HEK293 (cell line): ENCODE measurements around the gene BLOC1S3.

Source experiments
- YY1 ChIP-seq: fragments of 450-650 bp; formaldehyde crosslinking; IDR thresholded peaks from 2 replicates; pipeline ENCODE4 v1.5.1; 2018; ENCODE audit warnings: missing biosample characterization, missing genetic modification characterization
- ZNF416 ChIP-seq: fragments of 450-650 bp; formaldehyde crosslinking; IDR thresholded peaks from 2 replicates; pipeline ENCODE4 v1.5.1; 2016; ENCODE audit warnings: missing biosample characterization, missing genetic modification characterization
- ZNF792 ChIP-seq: fragments of 450-650 bp; formaldehyde crosslinking; IDR thresholded peaks from 2 replicates; pipeline ENCODE4 v1.5.1; 2016; ENCODE audit warnings: missing biosample characterization, missing genetic modification characterization
- TF ChIP-seq, protein P1 (sequence below): fragments of 450-650 bp; formaldehyde crosslinking; IDR thresholded peaks from 2 replicates; pipeline ENCODE4 v1.5.1; 2016; ENCODE audit warnings: missing biosample characterization, missing genetic modification characterization

- TF ChIP-seq, protein P1, sequence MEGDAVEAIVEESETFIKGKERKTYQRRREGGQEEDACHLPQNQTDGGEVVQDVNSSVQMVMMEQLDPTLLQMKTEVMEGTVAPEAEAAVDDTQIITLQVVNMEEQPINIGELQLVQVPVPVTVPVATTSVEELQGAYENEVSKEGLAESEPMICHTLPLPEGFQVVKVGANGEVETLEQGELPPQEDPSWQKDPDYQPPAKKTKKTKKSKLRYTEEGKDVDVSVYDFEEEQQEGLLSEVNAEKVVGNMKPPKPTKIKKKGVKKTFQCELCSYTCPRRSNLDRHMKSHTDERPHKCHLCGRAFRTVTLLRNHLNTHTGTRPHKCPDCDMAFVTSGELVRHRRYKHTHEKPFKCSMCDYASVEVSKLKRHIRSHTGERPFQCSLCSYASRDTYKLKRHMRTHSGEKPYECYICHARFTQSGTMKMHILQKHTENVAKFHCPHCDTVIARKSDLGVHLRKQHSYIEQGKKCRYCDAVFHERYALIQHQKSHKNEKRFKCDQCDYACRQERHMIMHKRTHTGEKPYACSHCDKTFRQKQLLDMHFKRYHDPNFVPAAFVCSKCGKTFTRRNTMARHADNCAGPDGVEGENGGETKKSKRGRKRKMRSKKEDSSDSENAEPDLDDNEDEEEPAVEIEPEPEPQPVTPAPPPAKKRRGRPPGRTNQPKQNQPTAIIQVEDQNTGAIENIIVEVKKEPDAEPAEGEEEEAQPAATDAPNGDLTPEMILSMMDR (tag by site-specific recombination) = no peak
- TF ChIP-seq ZNF416 (tag by site-specific recombination) (no peak), ZNF792 (tag by site-specific recombination) (no peak), YY1 (tag by site-specific recombination) (no peak)
These were observed 43.3 kb upstream of the BLOC1S3 start for GRCh38 chr19:45135176-45135885.
